Stimulated activated CD4-positive, alpha-beta T cell treated with anti-CD3 and anti-CD28 coated beads, TNF-alpha, amount 100 ng/mL, for 48 hours (primary cell): ENCODE measurements around the gene NSD2.

Experiments used
- DNase-seq, 3 donors: peaks; one replicate each; pipeline ENCODE4 v3.0.0-alpha.2; 2020; ENCODE audit warnings: low read depth in 3 of 3

NSD2 gene

GRCh38 chr4:1864076-1865008, 6.9 kb upstream of the NSD2 start:
- DNase-seq: no peak

GRCh38 chr4:1866189-1866661, 5.0 kb upstream of the NSD2 start:
- no peak for DNase-seq

GRCh38 chr4:1868293-1868692, 2.9 kb upstream of the NSD2 start:
- DNase-seq: no peak

- DNase-seq: no peak
These were observed 2.3 kb upstream of the NSD2 start for GRCh38 chr4:1868912-1869311.

- DNase-seq: no peak
These were observed 1.5 kb upstream of the NSD2 start for GRCh38 chr4:1869530-1870327.

GRCh38 chr4:1870328-1870577, 940 bp upstream of the NSD2 start:
- DNase-seq: peak; percentile 67 to 84 (median 70)

GRCh38 chr4:1871471-1872021, 353 bp downstream of the NSD2 start:
- no peak for DNase-seq

GRCh38 chr4:1872870-1873269, 1.7 kb downstream of the NSD2 start:
- no peak for DNase-seq

GRCh38 chr4:1873291-1873690, 2.1 kb downstream of the NSD2 start:
- no peak for DNase-seq

GRCh38 chr4:1873776-1874175, 2.6 kb downstream of the NSD2 start:
- DNase-seq: no peak

- no peak for DNase-seq
These were observed 3.0 kb downstream of the NSD2 start for GRCh38 chr4:1874201-1874600.

GRCh38 chr4:1879485-1879884, 8.3 kb downstream of the NSD2 start:
- no peak for DNase-seq

- DNase-seq: no peak
These were observed 9.1 kb downstream of the NSD2 start for GRCh38 chr4:1880332-1880731.

- no peak for DNase-seq
These were observed 11.7 kb downstream of the NSD2 start for GRCh38 chr4:1882850-1883271.

GRCh38 chr4:1883583-1883982, 12.4 kb downstream of the NSD2 start:
- DNase-seq: no peak

GRCh38 chr4:1885414-1885813, 14.2 kb downstream of the NSD2 start:
- DNase-seq: no peak

- DNase-seq: no peak
These were observed 15.9 kb downstream of the NSD2 start for GRCh38 chr4:1887052-1887451.

- no peak for DNase-seq
These were observed 19.9 kb downstream of the NSD2 start for GRCh38 chr4:1890979-1891570.

GRCh38 chr4:1895971-1896657, 24.9 kb downstream of the NSD2 start:
- no peak for DNase-seq

- DNase-seq: no peak
These were observed 25.4 kb downstream of the NSD2 start for GRCh38 chr4:1896658-1896991.

GRCh38 chr4:1898007-1898406, 26.8 kb downstream of the NSD2 start:
- DNase-seq: no peak

GRCh38 chr4:1898681-1899080, 27.5 kb downstream of the NSD2 start:
- no peak for DNase-seq
